ENCODE results near the gene SMYD3.

The SMYD3 gene

DNA sequence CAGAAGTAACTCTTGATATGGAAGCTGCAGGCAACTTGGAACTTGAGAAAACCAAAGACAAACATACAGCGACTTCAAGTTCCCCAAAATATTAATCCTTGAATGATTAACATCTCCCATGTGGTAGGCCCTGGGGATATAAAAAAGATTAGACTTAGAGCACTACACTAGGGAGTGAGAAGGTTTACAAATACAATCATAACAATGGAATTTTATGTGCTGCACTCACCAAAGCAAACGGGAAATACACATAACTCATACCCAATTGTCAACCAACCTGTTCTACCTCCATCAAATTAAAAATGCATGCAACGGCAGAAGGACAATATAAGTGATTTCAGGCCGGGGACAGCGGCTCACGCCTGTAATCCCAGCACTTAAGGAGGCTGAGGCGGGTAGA is 3.7 kb downstream of the SMYD3 start:
- H3K27me3 ChIP-seq (ENCODE audit: low read length), result no peaks in the 10 kb centered on the region
- no peak overlapping the region for H3K27ac ChIP-seq (ENCODE audit: low read depth, low read length)
- no peaks in the 10 kb centered on the region for H3K9me3 ChIP-seq (ENCODE audit: insufficient read depth, low read length)
- no peak overlapping the region for H3K4me3 ChIP-seq (ENCODE audit: insufficient read depth, low read length, poor library complexity, severe bottlenecking)
- H3K9me2 ChIP-seq (replicated peaks; ENCODE audit: insufficient read depth, low read length), result no peaks in the 10 kb centered on the region
- H4K20me1 ChIP-seq (ENCODE audit: low read depth, low read length), result no peaks in the 10 kb centered on the region
- H3K4me2 ChIP-seq (ENCODE audit: low read depth, low read length, poor library complexity, severe bottlenecking), result no peak overlapping the region
- H3K79me2 ChIP-seq (ENCODE audit: insufficient read depth, low read length), result peaks cover 32% of the 10 kb centered on the region; the same call in 1 of the 2 replicates
- 0 out of 2 replicates have a peak, but pooled peaks cover 4% of the 10 kb centered on the region for H3F3A ChIP-seq (ENCODE audit: insufficient read depth)
- TF ChIP-seq EZH2phosphoT487 (conservative IDR thresholded peaks at IDR 0.05; ENCODE audit: low read length), result no peak
- TF ChIP-seq, protein P1, sequence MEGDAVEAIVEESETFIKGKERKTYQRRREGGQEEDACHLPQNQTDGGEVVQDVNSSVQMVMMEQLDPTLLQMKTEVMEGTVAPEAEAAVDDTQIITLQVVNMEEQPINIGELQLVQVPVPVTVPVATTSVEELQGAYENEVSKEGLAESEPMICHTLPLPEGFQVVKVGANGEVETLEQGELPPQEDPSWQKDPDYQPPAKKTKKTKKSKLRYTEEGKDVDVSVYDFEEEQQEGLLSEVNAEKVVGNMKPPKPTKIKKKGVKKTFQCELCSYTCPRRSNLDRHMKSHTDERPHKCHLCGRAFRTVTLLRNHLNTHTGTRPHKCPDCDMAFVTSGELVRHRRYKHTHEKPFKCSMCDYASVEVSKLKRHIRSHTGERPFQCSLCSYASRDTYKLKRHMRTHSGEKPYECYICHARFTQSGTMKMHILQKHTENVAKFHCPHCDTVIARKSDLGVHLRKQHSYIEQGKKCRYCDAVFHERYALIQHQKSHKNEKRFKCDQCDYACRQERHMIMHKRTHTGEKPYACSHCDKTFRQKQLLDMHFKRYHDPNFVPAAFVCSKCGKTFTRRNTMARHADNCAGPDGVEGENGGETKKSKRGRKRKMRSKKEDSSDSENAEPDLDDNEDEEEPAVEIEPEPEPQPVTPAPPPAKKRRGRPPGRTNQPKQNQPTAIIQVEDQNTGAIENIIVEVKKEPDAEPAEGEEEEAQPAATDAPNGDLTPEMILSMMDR (IDR thresholded peaks at IDR 0.05; ENCODE audit: insufficient read depth, low read length, poor library complexity, severe bottlenecking), result no peak
- no peak overlapping the region for H3K9ac ChIP-seq (ENCODE audit: low read length)
- H2AFZ ChIP-seq (ENCODE audit: low read depth, low read length, severe bottlenecking), result no peak overlapping the region
- H3K36me3 ChIP-seq (ENCODE audit: low read length), result no peaks in the 10 kb centered on the region

DNA sequence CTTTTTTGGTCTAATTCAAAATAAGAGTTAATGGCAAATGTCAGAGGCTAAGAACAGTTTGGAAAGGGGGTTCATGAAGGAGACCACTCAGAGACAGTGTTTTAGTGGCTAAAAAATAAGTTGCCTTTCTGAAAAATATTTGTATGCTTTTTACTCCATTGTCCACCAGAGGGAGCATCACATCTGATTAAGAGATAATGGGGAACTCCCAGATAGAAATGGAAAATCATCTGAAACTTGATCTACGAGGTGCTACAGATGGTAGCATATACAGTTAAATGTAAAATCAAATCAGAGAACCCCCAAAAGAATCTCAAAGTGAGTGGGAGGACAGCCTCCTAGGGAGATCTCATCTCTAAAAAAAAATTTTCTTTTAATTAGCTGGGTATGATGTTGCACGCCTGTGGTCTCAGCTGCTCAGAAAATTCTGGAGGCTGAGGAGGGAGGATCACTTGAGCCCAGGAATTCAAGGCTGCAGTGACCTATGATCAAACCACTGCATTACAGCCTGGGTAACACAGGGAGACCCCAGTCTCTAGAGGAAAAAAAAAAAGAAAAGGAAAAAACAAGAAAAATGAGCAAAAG is 9.7 kb downstream of the SMYD3 start:
- Histone ChIP-seq H3K4me3 (ENCODE audit: insufficient read depth, low read length, poor library complexity, severe bottlenecking) (no peak overlapping the region), H3K9me3 (ENCODE audit: insufficient read depth, low read length) (no peaks in the 10 kb centered on the region), H4K20me1 (ENCODE audit: low read depth, low read length) (no peaks in the 10 kb centered on the region), H2AFZ (ENCODE audit: low read depth, low read length, severe bottlenecking) (no peak overlapping the region), H3K79me2 (ENCODE audit: insufficient read depth, low read length) (peaks cover 43% of the 10 kb centered on the region), H3K27ac (ENCODE audit: low read depth, low read length) (no peak overlapping the region), H3K36me3 (ENCODE audit: low read length) (no peaks in the 10 kb centered on the region), H3K9me2 (replicated peaks; ENCODE audit: insufficient read depth, low read length) (no peaks in the 10 kb centered on the region), H3F3A (ENCODE audit: insufficient read depth) (no peaks in the 10 kb centered on the region), H3K4me2 (ENCODE audit: low read depth, low read length, poor library complexity, severe bottlenecking) (no peak overlapping the region), H3K27me3 (ENCODE audit: low read length) (no peaks in the 10 kb centered on the region), H3K9ac (ENCODE audit: low read length) (no peak overlapping the region)
- no peak for TF ChIP-seq EZH2phosphoT487 (conservative IDR thresholded peaks at IDR 0.05; ENCODE audit: low read length)
- TF ChIP-seq, protein P1 (IDR thresholded peaks at IDR 0.05; ENCODE audit: insufficient read depth, low read length, poor library complexity, severe bottlenecking), result peak; percentile 63

DNA sequence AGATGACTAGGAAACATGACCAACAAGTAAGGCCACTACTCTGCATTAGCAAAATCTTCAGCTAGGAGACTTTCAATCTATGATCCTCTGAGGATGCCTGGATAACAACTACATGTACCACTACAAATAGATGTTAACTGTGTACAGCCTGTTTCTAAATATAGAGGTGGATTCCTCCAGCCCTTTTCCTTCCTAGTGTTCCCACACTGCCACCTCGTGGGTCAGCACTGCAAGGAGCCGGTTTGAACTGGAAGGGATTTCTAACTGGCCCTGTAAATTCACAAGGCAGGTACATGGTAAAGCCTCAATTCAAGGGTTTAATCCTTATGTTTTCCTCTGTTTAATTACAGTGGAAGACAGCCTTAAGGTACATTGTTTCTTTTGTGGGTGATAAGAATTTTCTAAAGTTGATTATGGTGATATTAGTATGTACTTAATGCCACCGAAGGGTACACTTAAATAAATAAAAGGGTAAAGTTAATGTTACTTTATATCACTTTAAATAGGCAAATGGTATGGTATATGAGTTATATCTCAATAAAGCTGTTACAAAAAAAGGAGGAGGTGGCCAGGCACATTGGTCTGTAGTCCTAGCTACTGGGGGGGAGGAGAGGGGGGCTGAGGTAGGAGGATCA is 14.4 kb downstream of the SMYD3 start:
- H3K79me2 ChIP-seq (ENCODE audit: insufficient read depth, low read length), result peaks cover 34% of the 10 kb centered on the region
- no peak overlapping the region for H3K4me2 ChIP-seq (ENCODE audit: low read depth, low read length, poor library complexity, severe bottlenecking)
- no peak overlapping the region for H2AFZ ChIP-seq (ENCODE audit: low read depth, low read length, severe bottlenecking)
- no peaks in the 10 kb centered on the region for H3K36me3 ChIP-seq (ENCODE audit: low read length)
- H3K4me3 ChIP-seq (ENCODE audit: insufficient read depth, low read length, poor library complexity, severe bottlenecking), result no peak overlapping the region
- H3K27me3 ChIP-seq (ENCODE audit: low read length), result no peaks in the 10 kb centered on the region
- no peak overlapping the region for H3K9ac ChIP-seq (ENCODE audit: low read length)
- H3K9me2 ChIP-seq (replicated peaks; ENCODE audit: insufficient read depth, low read length), result no peaks in the 10 kb centered on the region
- no peak overlapping the region for H3K27ac ChIP-seq (ENCODE audit: low read depth, low read length)
- 0 out of 2 replicates have a peak, but pooled peaks cover 4% of the 10 kb centered on the region for H4K20me1 ChIP-seq (ENCODE audit: low read depth, low read length)
- no peaks in the 10 kb centered on the region for H3K9me3 ChIP-seq (ENCODE audit: insufficient read depth, low read length)
- H3F3A ChIP-seq (ENCODE audit: insufficient read depth), result no peaks in the 10 kb centered on the region
- no peak for TF ChIP-seq EZH2phosphoT487 (conservative IDR thresholded peaks at IDR 0.05; ENCODE audit: low read length)
- TF ChIP-seq, protein P1 (IDR thresholded peaks at IDR 0.05; ENCODE audit: insufficient read depth, low read length, poor library complexity, severe bottlenecking), result no peak
